ENCODE measurements around the gene NFKBIL1. TPM values are rescaled to one million over a fixed set of nuclear protein-coding genes. Genes with fewer than 3 reads are reported as not detected.

Gene NFKBIL1
- total RNA-seq, 1 experiment from 2014 or later: 33.5 TPM

GRCh38 chr6:31530659-31531058 lies 16.7 kb upstream of the NFKBIL1 start:
- Mint-ChIP-seq H3K27ac (ENCODE audit: unreplicated experiment) (peak overlapping the region; percentile 22), H3K4me3 (ENCODE audit: low read depth, unreplicated experiment) (no peak overlapping the region)

GRCh38 chr6:31531162-31531561 lies 16.2 kb upstream of the NFKBIL1 start:
- intact Hi-C loops (cut with micrococcal nuclease; ENCODE audit: unreplicated experiment): no loop called here
- DNase-seq: no peak
- TF ChIP-seq CTCF (IDR thresholded peaks at IDR 0.05; ENCODE audit: unreplicated experiment): no peak
- H3K4me1 Mint-ChIP-seq (ENCODE audit: low read depth, unreplicated experiment): peaks cover 37% of the 10 kb centered on the region
- H3K9me3 Mint-ChIP-seq (ENCODE audit: low read depth, unreplicated experiment): no peaks in the 10 kb centered on the region
- BruUV-seq (replicated peaks): no TSS peak
- CTCF ChIA-PET: interaction anchor here (0.7 kb wide), 1 partner anchor 20 kb away, joined by 6 read pairs; no protein-coding TSS in a partner anchor
- H3K27me3 Mint-ChIP-seq (ENCODE audit: unreplicated experiment): no peaks in the 10 kb centered on the region
- no peak overlapping the region for H3K27ac Mint-ChIP-seq (ENCODE audit: unreplicated experiment)
- H3K36me3 Mint-ChIP-seq (ENCODE audit: insufficient read depth, unreplicated experiment): peaks cover 81% of the 10 kb centered on the region
- H3K4me3 Mint-ChIP-seq (ENCODE audit: low read depth, unreplicated experiment): no peak overlapping the region

More at GRCh38 chr6:31530659-31531058, 16.7 kb upstream of the NFKBIL1 start:
- peaks cover 37% of the 10 kb centered on the region for H3K4me1 Mint-ChIP-seq (ENCODE audit: low read depth, unreplicated experiment)
- intact Hi-C loops (cut with micrococcal nuclease; ENCODE audit: unreplicated experiment): no loop called here
- H3K36me3 Mint-ChIP-seq (ENCODE audit: insufficient read depth, unreplicated experiment): peaks cover 76% of the 10 kb centered on the region
- BruUV-seq (replicated peaks): TSS peak; percentile 1
- H3K27me3 Mint-ChIP-seq (ENCODE audit: unreplicated experiment): no peaks in the 10 kb centered on the region
- no peak for TF ChIP-seq CTCF (IDR thresholded peaks at IDR 0.05; ENCODE audit: unreplicated experiment)
- no peaks in the 10 kb centered on the region for H3K9me3 Mint-ChIP-seq (ENCODE audit: low read depth, unreplicated experiment)
- DNase-seq: no peak
- CTCF ChIA-PET: interaction anchor here (0.7 kb wide), 1 partner anchor 21 kb away, joined by 6 read pairs; no protein-coding TSS in a partner anchor

GRCh38 chr6:31531771-31532643 lies 15.4 kb upstream of the NFKBIL1 start:
- peak overlapping the region; percentile 72 for H3K27ac Mint-ChIP-seq (ENCODE audit: unreplicated experiment)
- intact Hi-C loops (cut with micrococcal nuclease; ENCODE audit: unreplicated experiment): no loop called here

More at GRCh38 chr6:31531771-31532643, 15.4 kb upstream of the NFKBIL1 start:
- no peak for DNase-seq
- no peaks in the 10 kb centered on the region for H3K9me3 Mint-ChIP-seq (ENCODE audit: low read depth, unreplicated experiment)
- no peak for TF ChIP-seq CTCF (IDR thresholded peaks at IDR 0.05; ENCODE audit: unreplicated experiment)
- no peaks in the 10 kb centered on the region for H3K27me3 Mint-ChIP-seq (ENCODE audit: unreplicated experiment)
- H3K4me1 Mint-ChIP-seq (ENCODE audit: low read depth, unreplicated experiment): peaks cover 38% of the 10 kb centered on the region
- CTCF ChIA-PET: no interaction called here
- peaks cover 90% of the 10 kb centered on the region for H3K36me3 Mint-ChIP-seq (ENCODE audit: insufficient read depth, unreplicated experiment)
- no TSS peak for BruUV-seq (replicated peaks)
- no peak overlapping the region for H3K4me3 Mint-ChIP-seq (ENCODE audit: low read depth, unreplicated experiment)
